ENCODE measurements around the gene OSBP2.

Gene OSBP2

DNA sequence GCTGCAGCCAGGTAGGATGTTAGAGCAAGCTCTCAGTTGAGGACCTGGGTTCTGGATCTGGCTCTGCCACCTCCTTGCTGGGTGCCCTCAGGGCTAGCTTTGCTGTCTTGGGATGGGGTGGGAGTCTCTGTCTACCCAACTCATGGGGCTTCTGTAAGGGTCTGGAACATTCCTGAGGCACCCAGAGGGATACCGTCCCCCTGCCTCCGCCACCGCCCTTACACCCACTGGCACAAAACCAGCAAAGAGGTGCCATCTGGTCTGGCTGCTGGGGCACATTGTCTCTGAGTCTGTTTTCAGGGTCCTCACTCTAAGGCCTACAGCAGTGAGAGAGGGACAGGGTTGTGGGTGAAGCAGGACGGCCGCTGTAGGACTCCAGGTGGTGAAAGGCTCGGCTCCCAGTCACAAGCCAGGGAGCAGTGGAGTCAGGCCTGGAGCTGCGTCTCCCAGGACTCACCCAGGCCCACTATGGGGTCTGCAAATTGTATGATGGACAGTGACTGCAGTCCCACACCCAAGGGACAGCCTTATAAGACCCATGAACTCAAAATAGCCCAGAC is 189.0 kb downstream of the OSBP2 start:
- Histone ChIP-seq H3K27me3 (no peaks in the 10 kb centered on the region), H3K36me3 (peaks cover 0 to 8% (median 2%) of the 10 kb centered on the region in 3 donors), H3K9me3 (no peaks in the 10 kb centered on the region), H3K4me3 (no peak overlapping the region), H3K27ac (no peak overlapping the region), H3K4me1 (no peaks in the 10 kb centered on the region)
- intact Hi-C loops (cut with DNase I; ENCODE audit: low total_unique reads) = no loop called here
- no peak for TF ChIP-seq CTCF (IDR thresholded peaks at IDR 0.05)
- DNase-seq = peak in 1 of 2 donors; percentile 45

DNA sequence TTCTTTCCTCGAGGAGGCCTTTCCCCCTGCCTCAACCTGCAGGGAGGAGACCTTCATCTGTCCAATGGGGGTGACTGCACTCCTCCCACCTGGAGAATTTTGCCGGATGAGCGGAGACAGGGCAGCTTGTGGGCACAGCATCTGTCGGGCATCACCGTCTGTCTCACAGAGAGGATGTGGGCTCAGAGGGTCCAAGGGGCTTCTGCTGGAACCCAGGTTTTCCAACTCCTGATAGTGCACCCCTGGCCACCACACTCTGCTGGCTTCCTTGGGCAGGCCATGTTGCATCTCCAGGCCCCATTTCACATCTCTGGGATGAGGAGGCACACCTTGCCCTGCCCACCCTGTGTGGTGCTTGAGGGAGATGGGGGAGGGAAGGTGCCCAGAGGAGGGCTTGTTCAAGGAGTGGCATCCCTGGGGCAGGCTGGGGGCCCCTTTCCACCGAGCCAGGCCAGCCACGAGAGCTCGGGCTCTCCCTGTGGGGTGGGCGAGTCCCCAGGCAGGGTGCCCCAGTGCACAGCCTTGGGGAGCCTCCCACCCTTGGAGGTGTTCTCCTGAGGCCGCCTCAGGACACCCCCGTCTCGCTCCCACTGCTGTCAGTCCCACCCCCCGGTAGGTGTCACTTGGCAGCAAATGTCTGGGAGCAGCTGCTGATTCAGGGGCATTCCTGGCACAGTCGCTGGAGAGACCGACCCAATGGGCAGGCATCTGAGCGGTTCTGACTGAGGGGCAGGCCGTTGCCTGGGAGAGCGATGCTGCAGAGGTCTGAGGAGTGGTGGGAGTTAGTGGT is 189.7 kb downstream of the OSBP2 start:
- Histone ChIP-seq H3K27ac (no peak overlapping the region), H3K9me3 (no peaks in the 10 kb centered on the region), H3K4me3 (no peak overlapping the region), H3K4me1 (no peaks in the 10 kb centered on the region), H3K27me3 (no peaks in the 10 kb centered on the region), H3K36me3 (peaks cover 0 to 16% (median 2%) of the 10 kb centered on the region in 3 donors)
- DNase-seq = peak in 1 of 2 donors; percentile 63
- intact Hi-C loops (cut with DNase I; ENCODE audit: low total_unique reads) = no loop called here
- TF ChIP-seq CTCF (IDR thresholded peaks at IDR 0.05) = no peak

DNA sequence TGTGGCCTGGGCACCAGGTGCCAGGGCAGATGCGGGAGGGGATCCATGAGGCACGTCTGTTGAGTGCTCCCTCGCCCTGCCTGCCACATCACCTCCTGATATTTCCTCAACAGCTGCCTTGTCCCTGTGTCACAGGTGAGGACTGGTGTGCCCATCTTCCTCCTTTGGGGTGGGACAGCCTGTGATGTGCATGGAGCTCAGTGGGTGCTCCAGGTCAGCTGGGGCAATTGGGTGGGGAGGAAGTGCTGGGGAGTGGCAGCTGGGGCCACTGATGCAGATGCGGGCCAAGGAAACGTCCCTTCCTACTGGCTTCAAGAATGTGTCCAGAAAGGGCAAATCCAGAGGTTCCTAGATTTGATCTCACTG is 190.3 kb downstream of the OSBP2 start:
- Histone ChIP-seq H3K27ac (no peak overlapping the region), H3K9me3 (no peaks in the 10 kb centered on the region), H3K27me3 (no peaks in the 10 kb centered on the region), H3K4me1 (no peaks in the 10 kb centered on the region), H3K4me3 (no peak overlapping the region), H3K36me3 (peaks cover 0 to 21% (median 2%) of the 10 kb centered on the region in 3 donors)
- no peak for DNase-seq
- no peak for TF ChIP-seq CTCF (IDR thresholded peaks at IDR 0.05)
- intact Hi-C loops (cut with DNase I; ENCODE audit: low total_unique reads) = no loop called here

DNA sequence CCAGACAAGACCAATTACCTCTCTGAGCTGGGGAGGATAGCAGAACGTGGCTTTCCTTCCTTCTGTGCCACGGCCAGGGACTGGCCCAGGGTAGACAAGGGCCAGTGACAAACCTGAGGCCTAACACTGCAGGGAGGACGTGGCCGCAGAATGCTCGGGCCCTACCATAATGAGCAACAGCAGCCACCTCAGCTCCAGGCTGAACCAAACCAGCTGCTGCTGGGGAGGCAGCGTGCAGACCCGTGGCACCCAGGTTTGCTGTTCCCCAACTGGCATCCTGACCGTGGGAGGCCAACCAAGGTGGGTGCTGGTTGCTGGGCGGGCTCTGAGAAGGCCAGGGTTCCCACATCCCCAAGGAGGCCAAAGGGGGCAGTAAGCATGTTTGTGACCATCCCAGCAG is 190.9 kb downstream of the OSBP2 start:
- intact Hi-C loops (cut with DNase I; ENCODE audit: low total_unique reads) = no loop called here
- Histone ChIP-seq H3K36me3 (peaks cover 0 to 27% (median 2%) of the 10 kb centered on the region in 3 donors), H3K27ac (no peak overlapping the region), H3K4me3 (no peak overlapping the region), H3K9me3 (no peaks in the 10 kb centered on the region), H3K27me3 (no peaks in the 10 kb centered on the region), H3K4me1 (no peaks in the 10 kb centered on the region)
- peak in 1 of 2 donors; percentile 54 for DNase-seq
- TF ChIP-seq CTCF (IDR thresholded peaks at IDR 0.05) = no peak

DNA sequence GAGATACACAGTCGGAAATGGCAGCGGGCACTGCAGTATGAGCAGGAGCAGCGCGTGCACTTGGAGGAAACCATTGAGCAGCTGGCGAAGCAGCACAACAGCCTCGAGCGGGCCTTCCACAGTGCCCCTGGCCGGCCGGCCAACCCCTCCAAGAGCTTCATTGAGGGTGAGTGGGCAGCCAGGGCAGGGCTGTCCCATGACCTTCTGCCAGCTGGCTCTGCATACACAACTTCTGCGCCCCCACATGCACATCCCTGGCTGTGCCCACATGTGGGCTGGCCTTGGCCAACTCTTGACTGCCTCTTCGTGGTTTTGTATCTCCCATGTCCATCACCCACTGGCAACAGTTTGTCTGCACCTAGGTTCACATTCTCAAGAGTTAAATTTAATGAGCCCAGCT is 192.8 kb downstream of the OSBP2 start:
- Histone ChIP-seq H3K27me3 (no peaks in the 10 kb centered on the region), H3K4me3 (no peak overlapping the region), H3K27ac (no peak overlapping the region), H3K9me3 (no peaks in the 10 kb centered on the region), H3K36me3 (peaks cover 0 to 34% (median 2%) of the 10 kb centered on the region in 3 donors), H3K4me1 (no peaks in the 10 kb centered on the region)
- intact Hi-C loops (cut with DNase I; ENCODE audit: low total_unique reads) = no loop called here
- TF ChIP-seq CTCF (IDR thresholded peaks at IDR 0.05) = no peak
- peak; percentile 7 to 43 for DNase-seq
